HG03457 (cell line): ENCODE data around the gene CDH20.

Source experiments
- ATAC-seq: cut with Tn5 transposase; IDR thresholded peaks from one replicate; pipeline ENCODE4 v1.9.1; 2021; ENCODE audit warnings: moderate number of reproducible peaks; ENCODE audit not compliant: unreplicated experiment

The CDH20 gene

DNA sequence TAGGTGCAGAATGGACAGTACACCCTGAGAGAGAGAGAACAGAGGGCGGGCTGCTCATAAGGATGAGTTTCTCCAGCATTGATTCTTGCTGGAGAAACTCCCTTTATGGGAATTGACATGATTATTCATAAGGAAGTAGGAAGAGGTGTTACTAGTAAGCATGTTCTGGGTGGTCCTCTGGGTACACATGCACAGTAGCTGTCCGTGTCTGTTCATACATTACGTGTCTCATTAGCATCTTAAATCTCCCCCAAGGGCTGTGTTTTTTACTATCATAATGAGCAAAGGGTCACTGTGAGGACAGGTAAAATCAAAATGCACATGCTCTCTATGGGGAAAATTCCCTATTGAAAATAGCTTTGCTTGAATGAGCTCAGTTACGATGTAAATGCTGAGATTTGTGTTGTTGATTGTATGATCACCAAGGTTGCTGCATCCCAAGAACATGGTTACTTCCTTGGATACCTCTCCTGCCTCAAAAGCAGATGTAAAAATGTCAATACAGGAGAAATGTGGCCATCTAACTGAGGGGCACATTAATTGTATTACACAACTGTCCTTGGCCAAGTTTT lies 238.9 kb downstream of the CDH20 start:
- ATAC-seq = no peak

- no peak for ATAC-seq
These were observed 239.6 kb downstream of the CDH20 start for GRCh38 chr18:61572871-61573270.

DNA sequence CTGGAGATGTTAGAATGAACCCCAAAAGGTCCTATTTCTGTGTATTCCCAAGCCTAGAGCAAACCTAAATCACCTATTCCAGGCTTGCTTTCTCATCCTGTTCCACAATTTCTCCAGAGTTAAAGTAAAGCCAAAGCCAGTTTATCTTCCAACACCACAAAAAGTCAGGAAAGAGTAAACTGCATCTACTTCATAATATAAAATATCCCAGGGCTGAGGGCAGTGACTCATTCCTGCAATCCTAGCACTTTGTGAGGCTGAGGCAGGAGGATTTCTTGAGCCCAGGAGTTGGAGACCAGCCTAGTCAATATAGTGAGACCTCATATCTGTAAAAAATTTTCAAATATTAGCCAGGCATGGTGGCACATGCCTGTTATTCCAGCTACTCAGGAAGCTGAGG lies 241.4 kb downstream of the CDH20 start:
- ATAC-seq = no peak

GRCh38 chr18:61575419-61575818 lies 242.2 kb downstream of the CDH20 start:
- no peak for ATAC-seq

DNA sequence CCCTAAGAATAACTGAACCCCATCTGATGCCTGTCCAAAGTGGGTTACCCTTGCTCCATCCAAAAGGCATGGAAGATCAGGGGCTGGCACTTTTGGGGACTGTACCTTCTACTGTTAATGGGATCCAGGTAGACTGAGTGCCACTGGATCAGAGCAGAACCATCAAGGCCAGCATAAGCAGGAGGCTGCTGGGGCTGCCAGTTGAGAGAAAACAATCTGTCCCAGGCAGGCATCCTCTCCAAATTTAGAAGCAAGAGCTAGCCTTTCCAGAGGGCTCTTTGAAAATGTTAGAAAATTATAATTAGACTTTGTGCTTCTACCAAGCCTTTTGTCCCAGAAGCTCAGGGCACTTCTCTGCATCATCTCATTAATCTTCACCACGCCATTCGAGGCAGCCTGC lies 245.6 kb downstream of the CDH20 start:
- ATAC-seq = no peak

- no peak for ATAC-seq
These were observed 246.4 kb downstream of the CDH20 start for GRCh38 chr18:61579581-61579980.

DNA sequence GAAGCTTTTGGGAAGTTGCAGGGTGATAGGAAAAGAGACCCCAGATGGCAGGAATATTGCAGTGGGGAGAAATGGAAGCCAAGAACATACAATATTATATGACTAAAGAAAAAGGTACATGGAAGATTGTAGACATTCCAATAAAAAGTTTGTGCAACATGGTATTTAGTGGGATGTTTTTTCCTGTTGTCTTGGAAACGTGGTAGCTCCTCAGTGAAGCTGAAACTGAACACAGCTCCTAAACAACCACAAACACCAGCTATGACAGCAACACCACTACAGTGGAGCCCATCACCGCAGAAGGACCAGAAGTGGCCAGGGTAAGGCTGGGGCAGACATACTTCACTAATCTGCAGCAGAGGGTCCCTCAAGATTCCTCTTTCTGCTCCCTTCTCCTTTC lies 246.8 kb downstream of the CDH20 start:
- ATAC-seq = no peak

DNA sequence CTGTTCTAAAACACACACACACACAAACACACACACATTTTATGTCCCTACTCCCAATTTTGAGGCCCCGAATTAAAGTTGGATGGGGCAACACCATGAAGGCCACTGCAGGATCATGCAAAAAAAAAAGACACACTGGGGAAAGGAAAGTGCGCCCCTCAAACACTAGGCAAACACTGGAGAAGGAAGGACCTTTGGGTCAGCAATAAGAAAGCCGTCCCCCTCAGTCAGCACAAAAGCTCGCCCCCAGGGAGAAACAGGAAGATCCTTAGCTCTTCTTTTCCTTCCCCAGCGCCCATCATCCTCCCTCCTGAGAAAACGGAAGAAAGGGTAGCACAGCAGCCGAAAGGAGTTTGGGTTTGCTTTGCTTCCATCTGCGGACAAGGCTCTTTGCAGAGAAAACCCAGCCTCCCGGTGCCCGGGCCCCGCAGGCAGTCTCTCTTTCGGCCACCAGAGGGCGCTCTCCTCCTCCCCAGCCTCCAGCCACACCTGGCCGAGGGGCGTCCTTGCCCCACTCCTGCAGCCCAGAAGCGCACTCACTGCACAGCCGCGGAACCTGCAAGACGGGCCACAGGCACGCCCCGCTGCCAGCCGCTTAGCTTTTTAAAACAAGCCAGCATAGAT lies 248.5 kb downstream of the CDH20 start:
- ATAC-seq = peak; percentile 87

DNA sequence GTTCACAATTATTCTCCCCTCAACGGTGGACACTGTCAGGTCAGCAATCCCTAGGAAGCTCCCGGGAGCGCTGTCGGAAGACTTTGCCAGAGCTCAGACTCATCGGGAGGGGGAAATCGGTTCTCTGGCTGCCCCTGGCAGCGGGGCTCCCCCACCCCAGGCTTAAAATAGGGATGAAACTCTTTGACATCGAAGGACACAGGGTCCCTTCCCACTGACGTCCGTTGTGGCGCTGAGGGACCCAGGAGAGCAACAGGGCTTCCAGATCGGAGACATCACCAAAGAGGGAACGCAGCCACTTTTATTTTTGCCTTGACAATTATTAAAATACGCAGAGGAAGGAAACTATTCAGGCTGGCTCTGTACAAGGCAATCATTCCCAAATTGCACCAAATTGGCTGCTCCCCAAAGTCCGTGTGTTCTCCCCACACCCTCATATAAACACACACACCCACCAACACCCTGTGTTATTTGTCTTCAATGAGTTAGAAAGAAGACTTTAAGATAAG lies 249.0 kb downstream of the CDH20 start:
- no peak for ATAC-seq

DNA sequence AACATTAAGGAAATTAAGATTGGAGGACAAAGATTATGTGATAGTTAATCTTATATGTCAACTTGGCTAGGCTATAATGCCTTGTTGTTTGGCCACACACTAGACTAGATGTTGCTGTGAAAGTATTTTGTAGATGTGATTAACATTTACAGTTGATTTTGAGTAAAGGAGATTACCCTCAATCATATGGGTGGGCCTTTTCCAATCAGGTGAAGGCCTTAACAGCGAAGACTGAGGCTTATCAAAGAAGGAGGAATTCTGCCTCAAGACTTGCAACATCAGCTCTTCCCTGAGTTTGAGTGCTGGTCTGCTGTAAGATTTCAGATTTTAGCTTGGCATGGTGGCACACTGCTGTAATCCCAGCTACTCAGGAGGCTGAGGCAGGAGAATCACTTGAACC lies 250.3 kb downstream of the CDH20 start:
- ATAC-seq = no peak

GRCh38 chr18:61587865-61588264 lies 254.6 kb downstream of the CDH20 start:
- no peak for ATAC-seq

DNA sequence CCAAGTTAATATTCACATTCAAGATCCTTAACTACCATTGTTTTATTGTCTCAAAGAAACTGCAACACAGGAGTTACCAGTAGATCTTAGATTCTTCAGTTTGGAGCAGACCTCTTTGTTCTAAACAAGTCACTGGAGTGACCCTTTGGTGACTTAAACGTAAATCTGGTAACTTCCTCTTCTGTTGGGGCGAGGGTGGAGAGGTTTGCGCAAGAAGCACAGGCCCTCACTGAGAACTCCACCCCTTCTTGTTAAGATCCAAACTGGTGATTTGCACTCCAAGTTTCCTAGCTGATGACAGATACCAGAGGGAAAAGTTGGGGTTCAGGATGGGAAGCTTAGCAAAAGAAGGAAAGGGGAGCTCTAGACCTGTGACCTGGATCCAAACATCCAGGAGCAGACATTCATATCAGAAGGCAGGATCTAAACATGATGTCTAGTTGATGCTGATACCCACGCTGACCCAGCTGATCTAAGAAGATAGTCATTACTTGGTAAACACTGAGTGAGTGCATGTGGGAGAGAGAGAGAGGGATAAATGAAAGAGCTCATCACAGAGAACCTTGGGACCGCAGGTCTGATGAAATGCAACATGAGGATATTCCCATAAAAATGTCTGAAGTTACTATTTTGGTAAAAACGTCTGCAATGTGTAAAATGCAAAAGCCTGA lies 256.0 kb downstream of the CDH20 start:
- no peak for ATAC-seq

- no peak for ATAC-seq
These were observed 256.5 kb downstream of the CDH20 start for GRCh38 chr18:61589724-61590065.

GRCh38 chr18:61591253-61591652 lies 258.0 kb downstream of the CDH20 start:
- no peak for ATAC-seq

- no peak for ATAC-seq
These were observed 262.5 kb downstream of the CDH20 start for GRCh38 chr18:61595615-61596251.

GRCh38 chr18:61596296-61596695 lies 263.1 kb downstream of the CDH20 start:
- no peak for ATAC-seq

DNA sequence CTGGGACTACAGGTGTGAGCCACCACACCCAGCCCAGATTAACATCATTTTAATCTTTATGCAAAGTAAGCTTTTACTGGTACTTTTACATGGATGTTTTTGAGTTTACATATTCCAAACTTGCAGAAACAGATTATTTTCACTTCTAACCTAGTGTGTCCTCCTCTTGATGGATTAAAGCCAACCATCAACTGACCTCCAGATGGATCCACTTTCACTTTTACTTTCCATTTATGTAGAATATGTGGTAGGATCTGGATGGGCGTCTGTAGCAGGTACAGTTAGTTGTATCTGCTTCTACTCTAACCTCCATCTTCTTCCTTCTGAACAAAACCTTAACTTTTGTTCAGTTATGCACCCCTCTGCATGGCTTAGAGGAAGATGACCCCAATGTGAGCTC lies 264.1 kb downstream of the CDH20 start:
- ATAC-seq = no peak

GRCh38 chr18:61600422-61600821 lies 267.2 kb downstream of the CDH20 start:
- no peak for ATAC-seq

GRCh38 chr18:61602836-61603235 lies 269.6 kb downstream of the CDH20 start:
- no peak for ATAC-seq
